ENCODE measurements around the gene BCL2L13. TPM values are rescaled to one million over a fixed set of nuclear protein-coding genes. Genes with fewer than 3 reads are reported as not detected.

Gene BCL2L13
- total RNA-seq, 4 donors from 2014 or later, result 35.2 to 50.1 (median 38.3) TPM

DNA sequence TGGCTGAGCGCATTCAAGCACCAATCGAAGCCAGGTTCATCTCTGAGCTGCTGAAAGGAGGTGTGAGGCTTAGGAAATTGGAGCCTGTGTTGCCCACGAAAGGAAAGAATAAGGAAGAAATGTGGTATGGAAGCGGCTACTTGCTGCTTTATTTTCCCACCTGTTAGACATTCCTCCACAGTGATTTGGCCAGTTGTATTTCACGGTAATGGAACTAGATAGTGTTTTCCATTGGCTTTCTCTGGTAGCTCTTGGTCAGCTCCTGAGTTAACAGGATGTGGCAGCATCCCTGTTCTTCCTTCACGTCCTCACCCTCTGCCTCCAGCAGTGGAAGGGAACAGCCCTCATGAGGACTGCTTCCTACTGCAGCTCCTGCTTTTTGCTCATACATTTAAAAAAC is 91.0 kb downstream of the BCL2L13 start:
- TF ChIP-seq CTCF (IDR thresholded peaks at IDR 0.05), result no peak
- TF ChIP-seq POLR2A (IDR thresholded peaks at IDR 0.05), result no peak
- no peak for DNase-seq
- H3K4me1 ChIP-seq, result peaks cover 0 to 9% (median 0%) of the 10 kb centered on the region in 4 donors
- H3K4me3 ChIP-seq, result no peak overlapping the region
- H3K9me3 ChIP-seq, result no peaks in the 10 kb centered on the region
- H3K36me3 ChIP-seq, result peaks cover 0 to 63% (median 0%) of the 10 kb centered on the region in 3 donors
- H3K27me3 ChIP-seq, result no peaks in the 10 kb centered on the region
- no peak overlapping the region for H3K27ac ChIP-seq

- H3K36me3 ChIP-seq, result peaks cover 0 to 74% (median 0%) of the 10 kb centered on the region in 3 donors
- H3K27ac ChIP-seq, result no peak overlapping the region
Observed at GRCh38 chr22:17732251-17732854, 93.8 kb downstream of the BCL2L13 start.

DNA sequence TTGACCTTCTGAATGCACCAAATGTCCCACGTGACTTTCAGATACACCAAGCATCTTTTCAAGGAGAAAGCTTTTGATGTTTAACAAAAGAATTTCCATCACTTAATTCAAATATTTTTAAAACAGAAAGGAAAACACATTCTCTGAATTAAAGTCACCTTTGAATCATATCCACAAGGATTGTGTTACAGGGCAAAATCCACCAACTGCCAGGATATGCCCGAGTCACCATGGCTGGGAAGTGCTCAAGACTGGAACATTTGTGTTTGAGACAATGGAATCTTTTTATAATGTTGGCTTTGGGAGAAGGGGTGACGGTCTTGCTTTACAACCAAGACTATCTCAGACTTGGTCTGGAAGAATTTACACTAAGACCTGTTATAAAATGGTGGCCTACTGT is 94.9 kb downstream of the BCL2L13 start:
- Histone ChIP-seq H3K4me3 (no peak overlapping the region), H3K27ac (peak overlapping the region in 1 of 4 donors; percentile 25), H3K9me3 (no peaks in the 10 kb centered on the region), H3K36me3 (peaks cover 0 to 76% (median 0%) of the 10 kb centered on the region in 3 donors), H3K4me1 (no peaks in the 10 kb centered on the region), H3K27me3 (no peaks in the 10 kb centered on the region)
- DNase-seq, result no peak
- TF ChIP-seq POLR2A (IDR thresholded peaks at IDR 0.05), result no peak
- no peak for TF ChIP-seq CTCF (IDR thresholded peaks at IDR 0.05)

More at GRCh38 chr22:17732251-17732854, 93.8 kb downstream of the BCL2L13 start:
- no peaks in the 10 kb centered on the region for H3K4me1 ChIP-seq
- no peak overlapping the region for H3K4me3 ChIP-seq
- H3K27me3 ChIP-seq, result no peaks in the 10 kb centered on the region
- H3K9me3 ChIP-seq, result no peaks in the 10 kb centered on the region
- no peak for TF ChIP-seq POLR2A (IDR thresholded peaks at IDR 0.05)
- TF ChIP-seq CTCF (IDR thresholded peaks at IDR 0.05), result no peak
- DNase-seq, result no peak

DNA sequence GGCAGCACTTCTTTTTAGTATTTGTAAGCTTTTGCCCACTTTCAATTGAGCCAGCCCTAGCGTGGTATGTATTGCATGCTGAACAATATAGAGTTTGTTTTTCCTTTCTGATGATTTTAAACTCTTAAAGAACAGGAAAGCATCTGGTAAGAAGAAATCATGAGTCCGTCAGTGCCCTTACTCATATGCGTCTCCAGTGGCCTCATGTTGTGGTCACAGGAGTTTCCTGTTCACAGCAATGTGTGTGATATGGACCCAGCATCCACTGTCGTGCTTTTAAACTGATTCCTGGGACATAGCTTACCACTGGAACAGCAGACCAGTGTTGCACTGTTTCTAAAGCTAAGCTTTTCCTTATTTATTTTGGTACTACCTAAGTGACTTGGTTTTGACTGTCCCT is 95.6 kb downstream of the BCL2L13 start:
- no peak for TF ChIP-seq CTCF (IDR thresholded peaks at IDR 0.05)
- no peak for TF ChIP-seq POLR2A (IDR thresholded peaks at IDR 0.05)
- H3K36me3 ChIP-seq, result peaks cover 0 to 79% (median 0%) of the 10 kb centered on the region in 3 donors
- no peaks in the 10 kb centered on the region for H3K9me3 ChIP-seq
- no peak overlapping the region for H3K4me3 ChIP-seq
- H3K27me3 ChIP-seq, result no peaks in the 10 kb centered on the region
- no peaks in the 10 kb centered on the region for H3K4me1 ChIP-seq
- no peak for DNase-seq
- peak overlapping the region in 1 of 4 donors; percentile 25 for H3K27ac ChIP-seq

DNA sequence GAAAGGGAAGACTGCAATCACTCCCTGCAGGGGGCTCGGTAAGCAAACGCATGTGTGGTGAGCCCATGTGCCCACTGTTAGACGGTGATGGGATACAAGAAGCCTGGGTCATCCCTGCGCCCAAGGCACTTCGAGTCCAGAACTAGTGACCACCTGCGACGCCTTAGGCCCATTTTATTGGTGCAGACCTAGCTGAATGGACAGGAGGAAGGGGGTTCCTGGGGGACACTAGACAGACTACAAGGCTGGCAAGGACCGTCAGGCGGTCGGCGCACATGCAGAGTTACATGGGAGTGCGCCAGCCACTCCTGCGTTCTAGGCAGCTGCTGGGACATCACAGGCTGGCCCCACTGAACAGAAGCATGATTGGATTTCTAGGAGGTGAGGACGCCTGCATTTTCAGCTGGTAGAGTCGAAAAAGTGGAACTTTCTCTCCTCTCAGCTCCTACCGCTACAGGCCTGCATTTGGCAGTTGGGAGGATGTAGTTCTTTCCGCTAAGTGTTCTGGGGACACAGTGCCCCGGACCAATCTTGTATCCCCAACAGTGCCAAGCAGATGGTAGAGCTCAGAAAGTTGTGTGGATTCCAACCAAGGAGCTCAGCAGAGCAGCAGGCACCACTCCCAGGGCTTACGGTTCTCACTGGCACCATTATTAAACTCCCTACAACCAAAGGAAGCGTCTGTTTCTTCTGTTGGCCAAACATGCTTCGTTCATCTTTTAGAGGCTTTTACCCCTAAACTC is 100.0 kb downstream of the BCL2L13 start:
- no peak for TF ChIP-seq POLR2A (IDR thresholded peaks at IDR 0.05)
- no peak for TF ChIP-seq CTCF (IDR thresholded peaks at IDR 0.05)
- H3K36me3 ChIP-seq, result peaks cover 0 to 56% (median 0%) of the 10 kb centered on the region in 3 donors
- no peak overlapping the region for H3K4me3 ChIP-seq
- H3K9me3 ChIP-seq, result no peaks in the 10 kb centered on the region
- DNase-seq, result no peak
- H3K27ac ChIP-seq, result no peak overlapping the region
- no peaks in the 10 kb centered on the region for H3K4me1 ChIP-seq
- H3K27me3 ChIP-seq, result no peaks in the 10 kb centered on the region
